ENCODE data around the gene CNTRL. TPM values are rescaled to one million over a fixed set of nuclear protein-coding genes. Genes with fewer than 3 reads are reported as not detected.

CNTRL gene
- total and polyA plus RNA-seq, 2 of the 8 experiments (the other 6 are each of a cell fraction or from before 2014, with no cell fraction given) = 5.1 to 13.9 TPM

DNA sequence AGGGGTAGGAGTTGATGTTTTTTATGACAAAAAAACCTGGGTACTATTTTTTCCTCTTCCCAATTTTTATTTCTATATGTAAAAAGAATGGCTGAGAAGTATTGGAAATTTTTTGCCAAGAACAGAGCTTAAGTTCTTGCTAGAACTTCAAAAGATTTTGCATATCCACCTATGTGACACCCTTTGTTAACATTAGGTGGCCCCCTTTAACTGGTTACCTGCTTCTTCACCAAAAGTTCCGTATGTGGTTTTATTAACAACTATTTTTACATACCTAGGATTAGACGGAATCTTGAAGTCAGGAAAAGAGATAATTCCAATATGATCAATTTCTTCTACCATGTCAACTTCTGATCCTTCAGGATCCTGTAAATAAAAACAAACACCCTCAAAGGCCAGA, 40.2 kb upstream of the CNTRL start:
- H2BK120ac ChIP-seq (replicated peaks; ENCODE audit: low read depth, low read length) = no peak overlapping the region
- no peak overlapping the region for H3K27ac ChIP-seq (ENCODE audit: low read depth, low read length)
- no peaks in the 10 kb centered on the region for H3K79me2 ChIP-seq (ENCODE audit: control insufficient read depth in 1 of 2, insufficient read depth in 2 of 2, low read length in 2 of 2)
- H2AK5ac ChIP-seq (ENCODE audit: low read depth, low read length) = no peak overlapping the region
- no peak overlapping the region for H2BK15ac ChIP-seq (ENCODE audit: low read length)
- H2BK20ac ChIP-seq (ENCODE audit: low read length) = no peak overlapping the region
- no peak overlapping the region for H3K14ac ChIP-seq (ENCODE audit: insufficient read length)
- WGBS, 2 experiments (ENCODE audit: extremely low coverage in 1 of 2, insufficient coverage in 1 of 2, insufficient read length in 1 of 2, insufficient replicate concordance in 2 of 2, low coverage in 1 of 2, low lambda C conversion rate in 2 of 2, missing lambda C conversion rate in 1 of 2) = 88% methylated on average over 2 of the region's 2 CpGs; no CpG with 5 or more reads in 1 of the 2 experiments
- no peaks in the 10 kb centered on the region for H4K20me1 ChIP-seq (replicated peaks in 1 of 2; ENCODE audit: control insufficient read depth in 1 of 2, insufficient read depth in 2 of 2, low read length in 2 of 2)
- no peak overlapping the region for H2AFZ ChIP-seq (ENCODE audit: low read length)
- FAIRE-seq (no peak), DNase-seq (ENCODE audit: low read depth in 1 of 2, low spot score in 2 of 2) (no peak)
- no peak overlapping the region for H3K23ac ChIP-seq (ENCODE audit: insufficient read length)
- ChIA-PET CTCF (ENCODE audit: partially characterized antibody) (interaction anchor here (0.6 to 7.7 kb wide), 4 partner anchors 9 to 27 kb away, joined by 3 to 71 read pairs (median 5); partner anchors contain the start of gene C5), POLR2A (ENCODE audit: partially characterized antibody) (no interaction called here)
- H3K9me3 ChIP-seq (ENCODE audit: insufficient read depth in 2 of 2, low read depth in 1 of 2, low read length in 1 of 2) = no peaks in the 10 kb centered on the region
- no peaks in the 10 kb centered on the region for H3K27me3 ChIP-seq (replicated peaks in 1 of 4; ENCODE audit: control insufficient read depth in 3 of 4, extremely low read depth in 1 of 4, insufficient read depth in 3 of 4, low read length in 3 of 4)
- H2BK12ac ChIP-seq (ENCODE audit: low read depth, low read length) = no peak overlapping the region
- H4K91ac ChIP-seq (replicated peaks; ENCODE audit: insufficient read length, low read length) = no peak overlapping the region
- H4K8ac ChIP-seq (ENCODE audit: extremely low read depth, insufficient read depth, low read length) = no peak overlapping the region
- H3K36me3 ChIP-seq (ENCODE audit: control insufficient read depth in 2 of 4, insufficient read depth in 4 of 4, low read length in 3 of 4) = no peaks in the 10 kb centered on the region
- H3K9ac ChIP-seq (replicated peaks in 1 of 4; ENCODE audit: extremely low read depth in 1 of 4, low read depth in 3 of 4, low read length in 3 of 4) = no peak overlapping the region
- no peak overlapping the region for H3K4me2 ChIP-seq (ENCODE audit: insufficient read depth in 1 of 2, low read depth in 2 of 2, low read length in 2 of 2)
- no peak overlapping the region for H2BK5ac ChIP-seq (ENCODE audit: low read depth, low read length)
- no peak overlapping the region for H3K18ac ChIP-seq (ENCODE audit: extremely low read depth, low read length)
- TF ChIP-seq TBP (IDR thresholded peaks at IDR 0.05; ENCODE audit: low read depth, low read length) = no peak
- no peak for TF ChIP-seq JUND (IDR thresholded peaks at IDR 0.05; ENCODE audit: low read length)
- peak; percentile 21; a peak in 2 of 4 replicates for TF ChIP-seq RAD21 (IDR thresholded peaks at IDR 0.05 in 1 of 2, conservative IDR thresholded peaks at IDR 0.05 in 1 of 2; ENCODE audit: low read depth in 2 of 2, low read length in 2 of 2)
- no peak overlapping the region for H3K56ac ChIP-seq (replicated peaks; ENCODE audit: insufficient read length, low read depth, low read length)
- no peak overlapping the region for H4K5ac ChIP-seq (ENCODE audit: insufficient read length, low read depth, low read length)
- no peak overlapping the region for H3K4ac ChIP-seq (replicated peaks; ENCODE audit: insufficient read length, low read depth, low read length)
- no peaks in the 10 kb centered on the region for H3K23me2 ChIP-seq (ENCODE audit: low read depth, low read length)
- no peaks in the 10 kb centered on the region for H3K4me1 ChIP-seq (replicated peaks in 1 of 4; ENCODE audit: control insufficient read depth in 3 of 4, insufficient read depth in 4 of 4, low read length in 3 of 4)
- no peak overlapping the region for H3K4me3 ChIP-seq (ENCODE audit: extremely low read depth in 1 of 4, insufficient read depth in 2 of 4, low read depth in 3 of 4, low read length in 4 of 4)
- H3K79me1 ChIP-seq (ENCODE audit: low read depth, low read length) = no peaks in the 10 kb centered on the region
